GM12875 (cell line): ENCODE measurements around the gene RNF121.

Experiments used
- H3K4me3 ChIP-seq: one replicate; pipeline ENCODE4 v1.5.1; 2011; ENCODE audit warnings: low read depth, low read length, control low read depth
- CTCF ChIP-seq: IDR thresholded peaks from 2 replicates; pipeline ENCODE4 v1.5.1; 2011; ENCODE audit warnings: low read depth, mild to moderate bottlenecking, control low read depth, inconsistent platforms, low read length, moderate library complexity, borderline replicate concordance; ENCODE audit not compliant: insufficient read depth

The RNF121 gene

DNA sequence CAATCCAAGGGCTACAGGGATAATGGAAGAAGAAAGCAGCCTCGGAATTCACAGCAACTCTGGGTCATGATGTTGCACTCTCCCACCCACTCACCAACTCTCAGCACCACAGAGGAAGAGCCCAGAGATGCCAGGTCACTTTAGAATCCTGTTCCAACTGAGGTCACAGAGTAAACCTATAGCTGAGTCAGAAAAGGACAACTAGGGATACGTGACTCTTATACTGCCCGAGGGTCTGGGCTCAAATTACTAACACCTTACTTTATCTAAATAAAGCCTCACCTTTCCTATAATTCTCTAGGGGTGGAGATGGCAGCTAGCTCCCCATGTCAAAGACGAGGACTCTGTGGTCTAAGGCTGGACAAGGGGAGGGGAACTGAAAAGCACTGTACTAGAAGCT lies 94.5 kb downstream of the RNF121 start:
- no peak overlapping the region for H3K4me3 ChIP-seq
- no peak for TF ChIP-seq CTCF

DNA sequence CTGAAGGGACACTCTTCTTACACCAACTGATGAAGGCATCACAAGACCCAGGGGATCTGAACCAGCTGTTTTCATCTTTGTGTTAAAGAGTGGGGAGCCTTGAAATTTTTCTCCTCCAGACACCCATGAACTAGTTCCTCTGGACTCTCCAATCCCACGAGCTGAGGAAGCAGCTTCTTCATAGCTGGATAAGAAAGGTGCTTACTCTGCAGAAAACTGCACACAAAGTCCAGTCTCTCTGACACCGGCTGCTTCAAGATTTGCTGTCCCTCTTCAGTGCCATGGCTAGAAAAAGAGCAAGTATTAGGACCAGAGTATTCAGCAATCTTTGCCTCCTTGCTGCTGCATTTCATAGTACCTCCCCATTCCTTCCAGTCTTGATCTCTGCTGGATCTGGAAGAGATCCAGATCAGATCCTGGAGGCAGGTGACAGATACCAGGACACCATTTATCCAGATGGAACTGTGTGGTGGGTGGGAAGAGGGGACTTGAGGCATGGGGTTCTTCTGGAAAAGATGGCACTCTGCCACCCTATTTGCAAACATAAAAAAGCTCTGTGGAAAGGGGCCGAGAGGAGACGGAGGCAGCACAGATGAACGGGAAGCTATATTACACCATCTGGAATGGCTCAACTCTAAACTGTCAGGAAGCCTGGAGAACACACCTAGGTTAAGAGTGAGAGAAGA lies 95.4 kb downstream of the RNF121 start:
- no peak overlapping the region for H3K4me3 ChIP-seq

DNA sequence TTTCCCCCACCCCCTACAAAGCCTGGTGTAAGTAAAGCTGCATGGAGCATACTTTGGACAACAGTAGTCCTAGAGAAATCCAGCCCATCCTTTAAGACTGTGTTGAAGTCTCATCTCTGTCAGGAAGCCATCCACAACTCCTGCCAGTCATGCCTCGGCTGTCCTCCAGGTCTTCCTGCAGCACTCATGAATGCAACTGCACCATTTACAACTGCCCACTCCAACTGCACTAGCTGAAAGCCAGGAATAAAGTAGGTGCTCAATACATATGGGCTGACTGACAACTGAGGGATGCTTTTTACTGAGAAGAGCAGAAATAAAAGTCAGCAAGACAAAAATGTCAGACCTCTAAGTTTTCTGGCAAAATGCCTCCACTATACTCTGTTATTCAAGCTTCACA lies 97.2 kb downstream of the RNF121 start:
- H3K4me3 ChIP-seq, result no peak overlapping the region
- no peak for TF ChIP-seq CTCF

More for the DNA sequence above, 95.4 kb downstream of the RNF121 start:
- no peak for TF ChIP-seq CTCF

DNA sequence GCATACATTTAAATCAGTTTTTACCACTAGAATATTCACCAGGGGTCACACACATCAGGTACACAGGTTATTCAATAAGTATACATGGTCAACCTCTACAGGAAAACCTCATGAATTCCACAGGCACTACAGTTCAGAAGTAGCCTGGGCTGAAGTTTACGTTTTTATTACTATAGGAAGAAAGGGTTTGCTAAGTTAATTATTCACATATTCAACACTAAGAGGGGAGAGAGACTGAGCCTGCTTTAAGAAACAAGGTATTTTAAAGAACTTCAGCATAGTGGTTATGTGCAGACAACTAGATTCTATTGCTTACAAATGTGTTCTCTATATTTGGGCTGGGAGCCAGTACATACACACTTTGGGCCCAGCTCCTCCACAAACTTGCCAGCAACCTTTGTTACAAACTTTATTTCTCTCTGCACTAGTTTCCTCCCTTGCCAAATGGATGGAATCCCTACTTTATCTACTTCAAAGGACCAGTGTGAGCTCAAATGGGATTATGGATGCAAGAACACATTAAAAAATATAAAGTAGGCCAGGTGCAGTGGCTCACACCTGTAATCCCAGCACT lies 101.7 kb downstream of the RNF121 start:
- H3K4me3 ChIP-seq, result no peak overlapping the region
- no peak for TF ChIP-seq CTCF

GRCh38 chr11:72036687-72037086 lies 107.8 kb downstream of the RNF121 start:
- TF ChIP-seq CTCF, result no peak
- H3K4me3 ChIP-seq, result no peak overlapping the region

- no peak for TF ChIP-seq CTCF
- H3K4me3 ChIP-seq, result no peak overlapping the region
These were observed 108.9 kb downstream of the RNF121 start for GRCh38 chr11:72037554-72038311.

DNA sequence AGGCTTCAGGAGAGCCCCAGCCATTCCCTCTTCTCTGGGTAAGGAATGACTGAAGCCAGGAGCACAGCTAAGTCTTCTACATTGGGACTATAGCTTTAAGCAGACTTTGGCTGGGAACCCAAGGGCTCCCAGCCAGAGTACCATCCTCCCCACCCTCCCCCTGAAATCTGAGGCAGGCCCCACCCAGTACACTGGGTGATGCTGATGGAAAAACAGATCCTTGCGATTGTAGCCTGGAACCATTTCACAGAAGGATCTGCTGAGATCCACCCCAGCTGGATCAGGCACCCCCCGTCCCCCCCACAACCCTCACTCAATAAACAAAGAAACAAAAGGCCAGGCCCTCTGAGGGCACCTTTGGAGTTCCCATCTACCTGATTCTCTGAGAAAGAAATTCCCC lies 109.6 kb downstream of the RNF121 start:
- H3K4me3 ChIP-seq, result no peak overlapping the region
- TF ChIP-seq CTCF, result no peak
